Fibroblast of villous mesenchyme (primary cell): ENCODE results near the gene SLC5A6. TPM values are rescaled to one million over a fixed set of nuclear protein-coding genes. Genes with fewer than 3 reads are reported as not detected.
A peak's percentile ranks its signal among the peaks of the same experiment; 100 is the strongest.

Experiments
- DNase-seq: peaks from one replicate; pipeline ENCODE4 v3.0.0-alpha.2; 2010; ENCODE audit warnings: low read depth
- H3K4me3 ChIP-seq: 2 replicates; pipeline ENCODE4 v1.5.1; 2011; ENCODE audit warnings: low read depth, mild to moderate bottlenecking, low read length
- CTCF ChIP-seq: IDR thresholded peaks from 2 replicates; pipeline ENCODE4 v1.5.1; 2012; ENCODE audit warnings: low read depth, mild to moderate bottlenecking, low read length; ENCODE audit not compliant: insufficient read depth
- total RNA-seq: library from RNA; depleted of rRNA; stranded (reverse); fragments of >200 nt; gene quantifications from 2 replicates; pipeline ENCODE4 v1.2.3, GENCODE V29; 2012

The SLC5A6 gene
- 20.9 and 25.9 TPM in 2 replicates for total RNA-seq

DNA sequence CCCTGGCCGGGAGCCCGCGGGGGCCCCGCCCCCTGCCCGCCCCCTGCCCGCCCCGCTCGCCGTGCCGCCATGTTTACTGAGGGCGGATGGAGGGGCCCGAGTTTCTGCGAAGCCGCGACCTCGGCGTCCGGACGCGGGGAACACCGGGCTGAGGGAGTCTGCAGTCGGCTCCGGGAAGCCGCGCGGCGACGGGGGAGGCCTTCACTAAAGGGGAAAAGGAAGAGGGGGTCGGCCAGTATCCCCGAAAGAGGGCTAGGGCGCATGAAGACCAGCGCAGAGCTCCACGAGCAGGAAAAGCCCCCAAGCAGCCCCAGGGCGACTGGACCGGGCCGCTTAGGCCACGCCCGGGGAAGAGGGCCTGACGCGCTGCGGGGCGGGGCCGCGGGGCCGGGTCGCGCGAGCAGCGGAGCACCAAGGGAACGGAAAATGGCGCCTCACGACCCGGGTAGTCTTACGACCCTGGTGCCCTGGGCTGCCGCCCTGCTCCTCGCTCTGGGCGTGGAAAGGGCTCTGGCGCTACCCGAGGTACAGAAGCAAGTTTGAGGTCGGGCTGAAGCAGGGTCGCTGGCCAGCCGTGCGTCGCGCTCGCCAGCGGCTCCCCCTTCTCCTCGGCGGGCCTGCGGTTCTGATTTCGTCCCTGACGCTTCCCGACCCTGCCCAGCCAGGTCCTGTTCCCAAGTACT lies at the start of gene SLC5A6, which contains the start of gene ATRAID:
SLC5A6 (minus strand) TSS at position 326 of the 683 bp plus-strand sequence. CDS start 4,618 bp downstream, outside the sequence.
ATRAID (plus strand) TSS at position 99 of the 683 bp plus-strand sequence; CDS start at position 427, 328 bp downstream.
- TF ChIP-seq CTCF, result no peak
- H3K4me3 ChIP-seq, result peak within 1 kb of the TSS; percentile 91
- DNase-seq, result peak; percentile 89

- H3K4me3 ChIP-seq, result no peak overlapping the region
- no peak for TF ChIP-seq CTCF
- no peak for DNase-seq
Observed at GRCh38 chr2:27261241-27261925, 49.3 kb upstream of the SLC5A6 start.

GRCh38 chr2:27258051-27258450 lies 46.0 kb upstream of the SLC5A6 start:
- no peak for TF ChIP-seq CTCF
- no peak overlapping the region for H3K4me3 ChIP-seq
- DNase-seq, result no peak

DNA sequence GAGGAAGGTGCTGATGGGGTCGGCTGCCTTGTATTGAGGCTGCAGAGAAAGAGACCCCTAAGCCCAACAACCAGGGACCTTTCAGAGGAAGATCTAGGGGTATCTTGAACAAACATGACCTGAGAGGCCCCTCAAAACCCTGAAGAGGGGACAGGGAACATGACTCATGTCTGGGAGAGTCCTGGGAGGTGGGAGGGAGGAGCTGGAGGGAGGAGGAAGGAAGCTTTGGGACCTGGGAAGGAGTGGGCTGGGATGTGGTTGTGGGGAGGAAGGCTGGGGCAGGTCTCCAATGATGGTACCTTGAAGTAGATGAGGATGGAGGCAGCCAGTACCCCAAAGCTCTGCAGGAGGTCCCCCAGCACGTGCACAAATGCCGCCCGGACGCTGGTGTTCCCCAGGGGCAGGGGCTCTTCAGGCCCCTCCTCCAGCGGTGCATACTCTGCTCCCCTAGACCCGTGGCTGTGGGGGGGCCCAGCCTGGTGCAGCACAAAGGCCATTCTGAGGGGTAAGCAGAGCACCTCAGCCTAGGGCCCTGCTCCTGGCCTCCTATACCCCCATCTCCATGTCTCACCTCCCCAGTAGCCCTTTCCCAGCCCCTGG lies 44.9 kb upstream of the SLC5A6 start:
- no peak overlapping the region for H3K4me3 ChIP-seq
- DNase-seq, result no peak
- TF ChIP-seq CTCF, result no peak

DNA sequence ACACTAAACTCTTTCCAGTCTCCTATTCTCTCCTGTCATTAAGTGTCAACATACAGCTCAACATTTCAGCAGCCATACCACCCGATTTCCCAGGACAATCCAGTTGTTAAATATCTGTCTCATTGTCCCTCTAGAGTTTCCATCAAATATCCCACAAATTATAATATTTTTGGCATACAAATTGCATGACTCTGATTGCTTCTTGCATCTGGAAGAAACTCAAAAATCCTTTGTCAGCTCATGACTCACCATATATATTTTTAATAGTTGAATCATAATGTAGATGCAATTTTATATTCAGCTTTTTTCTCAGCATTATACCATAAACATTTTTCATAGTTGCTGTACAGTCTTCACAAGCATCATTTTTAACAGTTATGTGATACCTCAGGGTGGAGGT lies 43.6 kb upstream of the SLC5A6 start:
- DNase-seq, result no peak
- H3K4me3 ChIP-seq, result no peak overlapping the region
- TF ChIP-seq CTCF, result no peak

DNA sequence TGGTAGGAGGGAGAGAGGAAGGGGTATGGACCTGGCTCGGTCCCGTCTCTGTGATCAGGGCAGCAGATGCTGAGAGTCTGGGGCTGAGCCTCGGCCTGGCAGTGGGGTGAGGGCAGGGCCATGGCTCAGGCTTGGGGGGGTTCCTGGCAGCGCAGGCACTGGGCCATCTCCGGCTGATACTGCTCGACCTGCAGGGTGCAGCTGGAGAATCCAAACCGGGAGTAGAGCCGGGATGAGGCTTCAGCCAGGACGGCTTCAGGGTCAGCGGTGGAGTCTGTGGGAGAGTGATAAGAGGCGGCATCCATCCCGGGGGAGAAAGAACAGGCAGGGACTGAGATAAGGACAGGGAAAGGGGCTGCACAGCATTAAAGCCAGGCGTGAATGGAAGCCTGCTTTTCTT lies 43.1 kb upstream of the SLC5A6 start:
- H3K4me3 ChIP-seq, result no peak overlapping the region
- no peak for DNase-seq
- TF ChIP-seq CTCF, result no peak
